Aorta (tissue), 5 donors: ENCODE results near the gene B9D1. TPM values are rescaled to one million over a fixed set of nuclear protein-coding genes. Genes with fewer than 3 reads are reported as not detected.

Experiments
- ATAC-seq: fragments of 200-7000 bp; cut with Tn5 transposase; one replicate; pipeline ENCODE4 v1.9.1; 2022; ENCODE audit warnings: moderate library complexity; ENCODE audit not compliant: low FRiP score
- DNase-seq, 2 donors: peaks; one replicate each; pipeline ENCODE4 v3.0.0-alpha.2; 2020
- H3K27ac ChIP-seq, 2 donors: one replicate each; pipeline ENCODE4 v1.5.1; 2013; ENCODE audit warnings: low read length in 2 of 2, mild to moderate bottlenecking in 2 of 2, moderate library complexity in 2 of 2, control low read depth in 1 of 2, inconsistent platforms in 1 of 2, low read depth in 1 of 2
- H3K27me3 ChIP-seq, 2 donors: one replicate each; pipeline ENCODE4 v1.6.1; 2013; ENCODE audit warnings: control low read depth in 1 of 2, low read length in 1 of 2, mild to moderate bottlenecking in 1 of 2, moderate library complexity in 1 of 2; ENCODE audit not compliant: insufficient read depth in 2 of 2, control insufficient read depth in 1 of 2
- H3K36me3 ChIP-seq, 2 donors: one replicate each; pipeline ENCODE4 v1.6.1; 2013; ENCODE audit warnings: control low read depth in 1 of 2, low read length in 1 of 2, mild to moderate bottlenecking in 1 of 2; ENCODE audit not compliant: insufficient read depth in 2 of 2, control insufficient read depth in 1 of 2
- H3K4me1 ChIP-seq, 2 donors: one replicate each; pipeline ENCODE4 v1.6.1; 2013; ENCODE audit warnings: low read length in 2 of 2, control low read depth in 1 of 2, mild to moderate bottlenecking in 1 of 2, moderate library complexity in 1 of 2; ENCODE audit not compliant: insufficient read depth in 2 of 2, control insufficient read depth in 1 of 2
- H3K4me3 ChIP-seq, 2 donors: one replicate each; pipeline ENCODE4 v1.5.1; 2013; ENCODE audit warnings: low read length in 2 of 2, control low read depth in 1 of 2, mild to moderate bottlenecking in 1 of 2
- H3K9me3 ChIP-seq: one replicate; pipeline ENCODE4 v1.6.1; 2013; ENCODE audit warnings: mild to moderate bottlenecking, low read length; ENCODE audit not compliant: control insufficient read depth
- WGBS, 2 donors: extraction: QIAGEN DNeasy Blood & Tissue Kit; methylation state at CpG; one replicate each; pipeline ENCODE4 v1.1.7; 2013; 5-methylcytosine and 5-hydroxymethylcytosine counted together
- intact Hi-C, 2 donors: fragments of 100-400 bp; cut with DNase I; formaldehyde crosslinking; loops; one replicate each; pipeline versions ENCODE4 v1.14.2 to v1.15.0; 2022
- polyA plus RNA-seq, 2 donors: library from polyadenylated mRNA; stranded (reverse); fragments of 200-250 nt; gene quantifications; one replicate each; pipeline ENCODE4 v1.2.3, GENCODE V29; 2013
- total RNA-seq, 2 donors: library from RNA; stranded (reverse); fragmentation: NEBNext Ultra II Directional; extraction: Animal tissue kit (Norgen Biotek cat#: 25700); gene quantifications; one replicate each; pipeline ENCODE4 v1.2.1, GENCODE V29; 2021
- donor health status: healthy with polysubstance abuse.
- donor health status: Bipolar disorder and iron deficiency.
- donor health status: DM: no; HTN: no; CAD: no.
- donor health status: DM: no; HTN: no; CAD: no.
- donor health status: DM: yes; HTN: yes; CAD: no.

The B9D1 gene
- total and polyA plus RNA-seq, 4 donors: 7.3 to 16.5 (median 9.2) TPM

DNA sequence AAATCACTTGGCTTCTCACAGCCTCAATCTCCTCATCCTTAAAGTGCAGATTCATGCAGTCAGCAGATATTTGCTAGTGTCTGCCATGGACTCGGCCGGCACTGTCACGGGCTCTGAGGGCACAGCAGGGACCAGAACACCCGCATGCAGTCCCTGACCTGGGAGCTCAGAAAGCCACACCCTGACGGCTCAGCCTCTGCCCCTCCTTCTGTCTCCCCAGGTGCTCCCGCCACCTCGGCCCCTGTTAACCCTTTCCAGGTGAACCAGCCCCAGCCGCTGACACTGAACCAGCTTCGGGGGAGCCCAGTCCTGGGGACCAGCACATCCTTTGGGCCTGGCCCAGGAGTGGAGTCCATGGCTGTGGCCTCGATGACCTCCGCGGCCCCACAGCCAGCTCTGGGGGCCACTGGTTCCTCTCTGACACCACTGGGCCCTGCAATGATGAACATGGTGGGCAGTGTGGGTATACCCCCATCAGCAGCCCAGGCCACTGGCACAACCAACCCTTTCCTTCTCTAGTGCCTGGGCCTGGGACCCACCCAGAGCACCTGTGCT lies 28.7 kb downstream of the B9D1 start:
- DNase-seq (no peak), ATAC-seq (no peak)
- 85 to 88% methylated on average over 12 of the region's 12 CpGs for WGBS, 2 donors
- H3K9me3 ChIP-seq: no peaks in the 10 kb centered on the region
- H3K4me1 ChIP-seq: no peaks in the 10 kb centered on the region
- H3K27ac ChIP-seq: no peak overlapping the region
- intact Hi-C loops: no loop called here
- H3K27me3 ChIP-seq: no peaks in the 10 kb centered on the region
- H3K36me3 ChIP-seq: no peaks in the 10 kb centered on the region
- H3K4me3 ChIP-seq: no peak overlapping the region

DNA sequence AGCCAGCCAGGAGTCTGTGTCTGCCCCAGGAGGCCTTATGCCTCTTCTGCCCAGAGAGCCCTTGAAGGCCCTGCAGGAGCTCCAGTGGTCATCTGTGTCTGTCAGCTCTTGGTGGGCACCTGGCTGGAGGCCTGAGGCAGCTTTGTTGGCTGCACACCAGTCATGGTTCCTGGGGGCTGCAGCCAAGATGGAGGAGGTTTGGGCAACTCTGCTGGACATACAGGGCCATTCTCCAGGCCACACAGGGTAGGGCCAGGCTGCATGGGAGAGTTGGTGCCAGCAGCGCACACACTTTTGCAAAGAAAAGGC lies 29.4 kb downstream of the B9D1 start:
- no peak for DNase-seq

GRCh38 chr17:19332371-19333131 lies 30.0 kb downstream of the B9D1 start:
- no peaks in the 10 kb centered on the region for H3K4me1 ChIP-seq
- intact Hi-C loops: no loop called here
- no peaks in the 10 kb centered on the region for H3K9me3 ChIP-seq
- no peak overlapping the region for H3K27ac ChIP-seq
- DNase-seq: no peak
- WGBS, 2 donors: 77 to 80% methylated on average over 6 of the region's 6 CpGs
- no peak for ATAC-seq
- H3K4me3 ChIP-seq: no peak overlapping the region
- no peaks in the 10 kb centered on the region for H3K36me3 ChIP-seq
- no peaks in the 10 kb centered on the region for H3K27me3 ChIP-seq

More for the DNA sequence above, 29.4 kb downstream of the B9D1 start:
- H3K4me1 ChIP-seq: no peaks in the 10 kb centered on the region
- no peak overlapping the region for H3K27ac ChIP-seq
- H3K9me3 ChIP-seq: no peaks in the 10 kb centered on the region
- H3K4me3 ChIP-seq: no peak overlapping the region
- no peaks in the 10 kb centered on the region for H3K27me3 ChIP-seq
- no peak for ATAC-seq
- intact Hi-C loops: no loop called here
- WGBS, 2 donors: 93 to 96% methylated on average over 1 of the region's 1 CpG
- H3K36me3 ChIP-seq: no peaks in the 10 kb centered on the region

DNA sequence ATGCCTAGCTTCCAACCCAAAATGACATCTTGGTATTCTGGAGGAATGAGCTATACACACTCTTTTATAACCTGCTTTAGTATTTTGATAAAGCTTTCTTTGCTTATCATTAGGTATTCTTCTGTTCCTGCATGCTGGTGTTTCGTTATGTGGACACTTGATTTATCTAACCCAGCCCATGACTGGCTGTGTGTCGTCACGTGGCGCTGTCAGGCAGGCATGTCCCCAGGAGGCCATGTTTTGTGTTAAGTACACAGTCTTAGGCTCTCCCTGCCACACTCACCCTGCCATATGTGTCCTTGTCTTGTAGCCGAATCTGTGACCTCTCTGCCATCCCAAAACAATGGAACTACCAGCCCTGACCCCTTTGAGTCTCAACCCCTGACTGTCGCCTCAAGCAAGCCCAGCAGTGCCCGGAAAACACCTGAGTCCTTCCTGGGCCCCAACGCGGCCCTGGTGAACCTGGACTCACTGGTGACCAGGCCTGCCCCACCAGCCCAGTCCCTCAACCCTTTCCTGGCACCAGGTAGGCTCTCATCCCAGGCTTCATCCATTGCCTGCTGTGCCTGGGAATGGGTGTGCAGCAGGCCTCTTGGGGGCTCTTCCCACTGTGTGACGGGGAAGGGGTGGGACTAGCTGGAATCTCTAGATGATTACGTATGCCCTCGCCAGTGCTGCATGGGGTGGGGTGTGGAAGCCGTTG lies 30.8 kb downstream of the B9D1 start:
- DNase-seq (no peak), ATAC-seq (no peak)
- no peaks in the 10 kb centered on the region for H3K36me3 ChIP-seq
- no peak overlapping the region for H3K4me3 ChIP-seq
- WGBS, 2 donors: 91 to 92% methylated on average over 13 of the region's 13 CpGs
- no peak overlapping the region for H3K27ac ChIP-seq
- no peaks in the 10 kb centered on the region for H3K9me3 ChIP-seq
- no peaks in the 10 kb centered on the region for H3K27me3 ChIP-seq
- intact Hi-C loops: no loop called here
- H3K4me1 ChIP-seq: no peaks in the 10 kb centered on the region

GRCh38 chr17:19331134-19331533 lies 31.4 kb downstream of the B9D1 start:
- no peaks in the 10 kb centered on the region for H3K36me3 ChIP-seq
- no peak for ATAC-seq
- no peak overlapping the region for H3K4me3 ChIP-seq
- H3K27ac ChIP-seq: no peak overlapping the region
- no peaks in the 10 kb centered on the region for H3K27me3 ChIP-seq
- WGBS, 2 donors: 54% methylated on average over 4 of the region's 4 CpGs
- intact Hi-C loops: no loop called here
- H3K4me1 ChIP-seq: no peaks in the 10 kb centered on the region
- no peaks in the 10 kb centered on the region for H3K9me3 ChIP-seq
- no peak for DNase-seq

DNA sequence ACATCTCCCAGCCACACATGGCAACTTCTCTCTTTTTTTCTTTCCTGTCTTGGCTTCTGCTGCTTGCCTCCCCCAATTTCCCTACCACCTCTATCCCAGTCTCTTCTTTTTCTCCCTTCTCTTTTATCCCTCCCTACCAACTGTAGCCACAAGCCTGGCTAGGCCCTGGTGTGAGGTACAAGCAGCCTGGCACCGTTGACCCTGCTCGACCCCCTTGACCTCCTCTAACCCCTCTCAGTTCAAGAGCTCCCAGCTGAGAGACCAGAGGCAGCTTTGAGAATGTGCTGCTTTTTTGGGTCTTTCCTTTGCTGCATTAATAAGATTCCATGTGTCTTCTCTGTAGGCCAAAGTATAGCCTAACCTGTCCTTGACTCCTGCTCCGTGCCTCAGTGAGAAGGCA lies 32.3 kb downstream of the B9D1 start:
- Histone ChIP-seq H3K27me3 (no peaks in the 10 kb centered on the region), H3K27ac (no peak overlapping the region), H3K36me3 (no peaks in the 10 kb centered on the region), H3K9me3 (no peaks in the 10 kb centered on the region), H3K4me1 (no peaks in the 10 kb centered on the region), H3K4me3 (no peak overlapping the region)
- 61 to 73% methylated on average over 3 of the region's 3 CpGs for WGBS, 2 donors
- DNase-seq: peak in 1 of 2 donors; percentile 36
- ATAC-seq: no peak
- intact Hi-C loops: no loop called here

DNA sequence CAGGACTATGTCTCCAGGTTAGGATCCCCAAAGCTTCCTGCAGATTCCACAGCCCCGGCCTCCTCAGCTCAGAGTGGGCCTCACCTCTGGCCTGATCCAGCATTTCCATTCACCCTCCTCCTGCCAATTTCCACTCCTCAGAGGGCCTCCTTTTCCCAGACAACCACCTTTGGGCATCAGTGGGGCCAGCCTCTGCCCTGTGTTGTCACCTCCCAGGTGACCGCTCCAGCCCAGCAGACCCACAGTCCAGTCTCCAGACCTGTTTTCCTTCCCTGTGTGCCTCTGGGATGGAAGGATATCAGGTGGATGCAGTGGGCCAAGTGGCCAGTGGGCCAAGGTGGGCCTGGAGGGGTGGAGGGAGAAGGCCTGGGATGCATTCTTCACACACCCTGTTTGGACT lies 32.7 kb downstream of the B9D1 start:
- no peak for ATAC-seq
- H3K4me1 ChIP-seq: no peaks in the 10 kb centered on the region
- 93 to 95% methylated on average over 2 of the region's 2 CpGs for WGBS, 2 donors
- no peaks in the 10 kb centered on the region for H3K9me3 ChIP-seq
- no peak overlapping the region for H3K4me3 ChIP-seq
- intact Hi-C loops: no loop called here
- H3K27ac ChIP-seq: no peak overlapping the region
- no peaks in the 10 kb centered on the region for H3K36me3 ChIP-seq
- peak in 1 of 2 donors; percentile 67 for DNase-seq
- no peaks in the 10 kb centered on the region for H3K27me3 ChIP-seq

DNA sequence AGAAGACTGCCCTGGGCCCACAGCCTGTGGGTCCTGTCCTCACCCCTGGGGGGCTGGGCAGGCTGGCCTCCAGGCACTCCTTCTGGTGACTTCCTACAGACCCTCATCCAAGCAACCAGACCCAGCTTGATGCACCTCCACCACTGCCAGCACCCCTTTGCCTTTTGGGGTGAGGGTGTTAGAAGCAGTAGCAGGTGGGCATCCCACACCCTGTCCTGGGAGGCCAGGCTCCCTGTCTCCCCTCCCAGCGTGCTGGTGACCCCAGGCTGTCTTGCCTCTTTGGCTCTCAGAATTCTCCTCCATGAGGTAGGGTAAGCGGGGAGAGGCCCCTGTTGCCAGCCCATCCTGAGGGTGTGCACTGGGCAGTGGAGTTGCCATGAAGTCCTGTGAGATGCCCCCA lies 33.4 kb downstream of the B9D1 start:
- no peak for DNase-seq
- Histone ChIP-seq H3K36me3 (no peaks in the 10 kb centered on the region), H3K27ac (no peak overlapping the region), H3K4me3 (no peak overlapping the region), H3K4me1 (no peaks in the 10 kb centered on the region), H3K27me3 (no peaks in the 10 kb centered on the region), H3K9me3 (no peaks in the 10 kb centered on the region)
- no peak for ATAC-seq
- 95 to 100% methylated on average over 2 of the region's 2 CpGs for WGBS, 2 donors
- intact Hi-C loops: no loop called here
